Activated naive CD4-positive, alpha-beta T cell treated with Interleukin-2 at 50 U/mL for 16 hours (primary cell): Measurements from ENCODE around the gene POLRMT.
A peak's percentile ranks its signal among the peaks of the same experiment; 100 is the strongest.

ENCODE experiments used
- DNase-seq: peaks from one replicate; pipeline ENCODE4 v3.0.0-alpha.2; 2020

Gene POLRMT

GRCh38 chr19:575527-576506 is 57.5 kb downstream of the POLRMT start:
- DNase-seq: no peak

- no peak for DNase-seq
Observed at GRCh38 chr19:574658-575526, 58.4 kb downstream of the POLRMT start.

- no peak for DNase-seq
Observed at GRCh38 chr19:573519-573825, 59.9 kb downstream of the POLRMT start.

GRCh38 chr19:572743-573518 is 60.4 kb downstream of the POLRMT start:
- no peak for DNase-seq

GRCh38 chr19:572140-572742 is 61.1 kb downstream of the POLRMT start, which contains the start of gene BSG:
Gene BSG (plus strand): TSS chr19:572596. CDS start chr19:572635, 39 bp downstream.
- DNase-seq: peak; percentile 99

GRCh38 chr19:571566-571974 is 61.8 kb downstream of the POLRMT start:
- DNase-seq: peak; percentile 15

GRCh38 chr19:570937-571565 is 62.3 kb downstream of the POLRMT start:
- peak; percentile 50 for DNase-seq

GRCh38 chr19:570251-570686 is 63.1 kb downstream of the POLRMT start:
- DNase-seq: no peak

- DNase-seq: no peak
Observed at GRCh38 chr19:567296-567900, 65.9 kb downstream of the POLRMT start.
